ENCODE data around the gene FOXP1.
A peak's percentile ranks its signal among the peaks of the same experiment; 100 is the strongest.

FOXP1 gene

GRCh38 chr3:71520161-71521020 lies 63.1 kb downstream of the FOXP1 start:
- Histone ChIP-seq H3K27ac (ENCODE audit: low read depth, low read length) (peak overlapping the region; percentile 16), H3K4me2 (ENCODE audit: low read length) (peak overlapping the region; percentile 70), H4K20me1 (ENCODE audit: control insufficient read depth, insufficient read depth, low read depth, low read length) (peaks cover 8% of the 10 kb centered on the region), H3K4me1 (ENCODE audit: control insufficient read depth, low read length) (peaks cover 86% of the 10 kb centered on the region), H3K79me2 (ENCODE audit: control insufficient read depth, low read length) (peaks cover 99% of the 10 kb centered on the region), H3K36me3 (ENCODE audit: control insufficient read depth, low read length) (peaks cover 60% of the 10 kb centered on the region), H3K27me3 (ENCODE audit: control insufficient read depth, low read length) (no peaks in the 10 kb centered on the region), H3K9me2 (replicated peaks; ENCODE audit: control insufficient read depth, low read length) (no peaks in the 10 kb centered on the region), H3K9me3 (ENCODE audit: control insufficient read depth, insufficient read depth, low read length) (no peaks in the 10 kb centered on the region), H3F3A (ENCODE audit: control insufficient read depth, insufficient read depth) (no peaks in the 10 kb centered on the region), H3K4me3 (ENCODE audit: low read length) (peak overlapping the region; percentile 54)
- TF ChIP-seq CTCF (IDR thresholded peaks at IDR 0.05; ENCODE audit: low read depth, low read length, poor library complexity, severe bottlenecking) (no peak), EZH2phosphoT487 (IDR thresholded peaks at IDR 0.05; ENCODE audit: borderline replicate concordance, low read length) (no peak)

- H3K4me2 ChIP-seq (ENCODE audit: low read length), result peak overlapping the region; percentile 36
- TF ChIP-seq CTCF (IDR thresholded peaks at IDR 0.05; ENCODE audit: low read depth, low read length, poor library complexity, severe bottlenecking) (no peak), EZH2phosphoT487 (IDR thresholded peaks at IDR 0.05; ENCODE audit: borderline replicate concordance, low read length) (no peak)
- no peaks in the 10 kb centered on the region for H3K9me3 ChIP-seq (ENCODE audit: control insufficient read depth, insufficient read depth, low read length)
- H3K36me3 ChIP-seq (ENCODE audit: control insufficient read depth, low read length), result peaks cover 49% of the 10 kb centered on the region
- no peak overlapping the region for H3K4me3 ChIP-seq (ENCODE audit: low read length)
- peaks cover 100% of the 10 kb centered on the region for H3K79me2 ChIP-seq (ENCODE audit: control insufficient read depth, low read length)
- H3K27me3 ChIP-seq (ENCODE audit: control insufficient read depth, low read length), result no peaks in the 10 kb centered on the region
- H4K20me1 ChIP-seq (ENCODE audit: control insufficient read depth, insufficient read depth, low read depth, low read length), result peaks cover 14% of the 10 kb centered on the region
- H3K27ac ChIP-seq (ENCODE audit: low read depth, low read length), result no peak overlapping the region
- peaks cover 78% of the 10 kb centered on the region for H3K4me1 ChIP-seq (ENCODE audit: control insufficient read depth, low read length)
- H3F3A ChIP-seq (ENCODE audit: control insufficient read depth, insufficient read depth), result no peaks in the 10 kb centered on the region
- H3K9me2 ChIP-seq (replicated peaks; ENCODE audit: control insufficient read depth, low read length), result no peaks in the 10 kb centered on the region
Measured at GRCh38 chr3:71518089-71518488, 65.4 kb downstream of the FOXP1 start.

- Histone ChIP-seq H3K79me2 (ENCODE audit: control insufficient read depth, low read length) (peaks cover 100% of the 10 kb centered on the region), H3K4me3 (ENCODE audit: low read length) (peak overlapping the region; percentile 7; the same call in 1 of the 2 replicates)
Measured at GRCh38 chr3:71517271-71517791, 66.2 kb downstream of the FOXP1 start.

More at GRCh38 chr3:71517271-71517791, 66.2 kb downstream of the FOXP1 start:
- H4K20me1 ChIP-seq (ENCODE audit: control insufficient read depth, insufficient read depth, low read depth, low read length), result peaks cover 14% of the 10 kb centered on the region
- H3K9me3 ChIP-seq (ENCODE audit: control insufficient read depth, insufficient read depth, low read length), result no peaks in the 10 kb centered on the region
- no peaks in the 10 kb centered on the region for H3K9me2 ChIP-seq (replicated peaks; ENCODE audit: control insufficient read depth, low read length)
- H3K4me1 ChIP-seq (ENCODE audit: control insufficient read depth, low read length), result peaks cover 78% of the 10 kb centered on the region
- H3K4me2 ChIP-seq (ENCODE audit: low read length), result peak overlapping the region; percentile 36
- TF ChIP-seq EZH2phosphoT487 (IDR thresholded peaks at IDR 0.05; ENCODE audit: borderline replicate concordance, low read length), result no peak
- peaks cover 43% of the 10 kb centered on the region for H3K36me3 ChIP-seq (ENCODE audit: control insufficient read depth, low read length)
- H3K27me3 ChIP-seq (ENCODE audit: control insufficient read depth, low read length), result no peaks in the 10 kb centered on the region
- no peaks in the 10 kb centered on the region for H3F3A ChIP-seq (ENCODE audit: control insufficient read depth, insufficient read depth)
- H3K27ac ChIP-seq (ENCODE audit: low read depth, low read length), result no peak overlapping the region
